ENCODE data around the gene RAB33B. TPM values are rescaled to one million over a fixed set of nuclear protein-coding genes. Genes with fewer than 3 reads are reported as not detected.
"Not testable (repeated sequence)": the region's sequence is repeated elsewhere in the genome, so short reads cannot be mapped to it uniquely, and the experiment has no call there.

The RAB33B gene
- total RNA-seq (ENCODE audit: unreplicated experiment): 5.0 TPM
- long read RNA-seq, partial matches to known transcripts: 0 of 3 reads
- long read RNA-seq, other reads (novel, unspliced or antisense): 3 of 3 reads

- no peak for DNase-seq
- Mint-ChIP-seq H3K27ac (ENCODE audit: unreplicated experiment) (peak within 1 kb of the TSS; percentile 95), H3K4me3 (ENCODE audit: unreplicated experiment) (peak within 1 kb of the TSS; percentile 98), H3K27me3 (ENCODE audit: unreplicated experiment) (no peaks in the 10 kb centered on the region), H3K9me3 (ENCODE audit: unreplicated experiment) (peaks cover 15% of the 10 kb centered on the region), H3K4me1 (ENCODE audit: low read depth, unreplicated experiment) (peaks cover 15% of the 10 kb centered on the region), H3K36me3 (ENCODE audit: unreplicated experiment) (peaks cover 2% of the 10 kb centered on the region)
- TF ChIP-seq CTCF (IDR thresholded peaks at IDR 0.05; ENCODE audit: partially characterized antibody, unreplicated experiment): no peak
Measured at GRCh38 chr4:139454111-139455045, at the start of gene RAB33B. Gene RAB33B, plus strand, starts transcription at chr4:139454121. Its CDS starts 75 bp downstream, at chr4:139454196.

- DNase-seq: no peak
- H3K4me3 Mint-ChIP-seq (ENCODE audit: unreplicated experiment): no peak overlapping the region
- H3K27me3 Mint-ChIP-seq (ENCODE audit: unreplicated experiment): no peaks in the 10 kb centered on the region
- H3K27ac Mint-ChIP-seq (ENCODE audit: unreplicated experiment): no peak overlapping the region
- no peak for TF ChIP-seq CTCF (IDR thresholded peaks at IDR 0.05; ENCODE audit: partially characterized antibody, unreplicated experiment)
- no peaks in the 10 kb centered on the region for H3K4me1 Mint-ChIP-seq (ENCODE audit: low read depth, unreplicated experiment)
- peaks cover 3% of the 10 kb centered on the region for H3K9me3 Mint-ChIP-seq (ENCODE audit: unreplicated experiment)
- peaks cover 19% of the 10 kb centered on the region for H3K36me3 Mint-ChIP-seq (ENCODE audit: unreplicated experiment)
Measured at GRCh38 chr4:139410312-139410711, 43.6 kb upstream of the RAB33B start.

GRCh38 chr4:139414671-139415210 lies 39.2 kb upstream of the RAB33B start:
- peaks cover 22% of the 10 kb centered on the region for H3K36me3 Mint-ChIP-seq (ENCODE audit: unreplicated experiment)
- H3K4me3 Mint-ChIP-seq (ENCODE audit: unreplicated experiment); H3K9me3 Mint-ChIP-seq (ENCODE audit: unreplicated experiment); DNase-seq; H3K4me1 Mint-ChIP-seq (ENCODE audit: low read depth, unreplicated experiment); H3K27ac Mint-ChIP-seq (ENCODE audit: unreplicated experiment); H3K27me3 Mint-ChIP-seq (ENCODE audit: unreplicated experiment): not testable (repeated sequence)

- Mint-ChIP-seq H3K9me3 (ENCODE audit: unreplicated experiment) (peaks cover 8% of the 10 kb centered on the region), H3K4me1 (ENCODE audit: low read depth, unreplicated experiment) (peaks cover 1% of the 10 kb centered on the region), H3K27ac (ENCODE audit: unreplicated experiment) (no peak overlapping the region), H3K4me3 (ENCODE audit: unreplicated experiment) (no peak overlapping the region), H3K27me3 (ENCODE audit: unreplicated experiment) (no peaks in the 10 kb centered on the region), H3K36me3 (ENCODE audit: unreplicated experiment) (peaks cover 30% of the 10 kb centered on the region)
- peak; percentile 79 for TF ChIP-seq CTCF (IDR thresholded peaks at IDR 0.05; ENCODE audit: partially characterized antibody, unreplicated experiment)
- DNase-seq: no peak
Measured at GRCh38 chr4:139416073-139416673, 37.7 kb upstream of the RAB33B start.

- Mint-ChIP-seq H3K4me3 (ENCODE audit: unreplicated experiment) (no peak overlapping the region), H3K4me1 (ENCODE audit: low read depth, unreplicated experiment) (peaks cover 1% of the 10 kb centered on the region), H3K36me3 (ENCODE audit: unreplicated experiment) (peaks cover 19% of the 10 kb centered on the region), H3K9me3 (ENCODE audit: unreplicated experiment) (peaks cover 8% of the 10 kb centered on the region), H3K27me3 (ENCODE audit: unreplicated experiment) (no peaks in the 10 kb centered on the region), H3K27ac (ENCODE audit: unreplicated experiment) (no peak overlapping the region)
- no peak for TF ChIP-seq CTCF (IDR thresholded peaks at IDR 0.05; ENCODE audit: partially characterized antibody, unreplicated experiment)
- DNase-seq: no peak
Measured at GRCh38 chr4:139419388-139419914, 34.5 kb upstream of the RAB33B start.

Data from glutamatergic neuron (in vitro differentiated cells).